NCI-H226 (cell line): ENCODE data around the gene COASY.
"Not testable (repeated sequence)": the region's sequence is repeated elsewhere in the genome, so short reads cannot be mapped to it uniquely, and the experiment has no call there.

ENCODE experiments used
- DNase-seq: peaks from one replicate; pipeline ENCODE4 v3.0.0-alpha.2; 2015

COASY gene

GRCh38 chr17:42554250-42555121 is 7.5 kb upstream of the COASY start:
- DNase-seq: peak; percentile 77

DNA sequence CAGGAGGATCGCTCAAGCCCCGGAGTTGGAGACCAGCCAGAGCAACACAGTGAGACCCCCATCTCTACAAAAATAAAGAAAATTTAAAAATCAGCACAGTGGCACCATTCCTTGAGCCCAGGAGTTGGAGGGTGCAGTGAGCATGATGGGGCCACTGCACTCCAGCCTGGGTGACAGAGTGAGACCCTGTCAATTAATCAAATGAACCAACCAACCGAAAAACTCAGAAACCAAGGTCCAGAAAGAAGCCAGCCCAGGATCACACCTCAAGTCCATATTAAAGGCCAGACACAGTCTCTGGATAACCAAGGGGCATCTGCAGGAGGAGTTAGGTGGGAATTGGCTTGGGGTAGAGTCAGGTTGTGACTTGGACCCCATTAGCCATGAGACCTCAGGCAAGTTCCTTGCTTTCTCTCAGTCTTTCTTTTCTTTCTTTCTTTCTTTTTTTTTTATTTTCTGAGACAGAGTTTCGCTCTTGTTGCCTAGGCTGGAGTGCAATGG is 6.8 kb upstream of the COASY start:
- no peak for DNase-seq

GRCh38 chr17:42555961-42556617 is 5.9 kb upstream of the COASY start:
- DNase-seq: not testable (repeated sequence)

GRCh38 chr17:42559075-42559474 is 2.9 kb upstream of the COASY start:
- DNase-seq: peak; percentile 45

DNA sequence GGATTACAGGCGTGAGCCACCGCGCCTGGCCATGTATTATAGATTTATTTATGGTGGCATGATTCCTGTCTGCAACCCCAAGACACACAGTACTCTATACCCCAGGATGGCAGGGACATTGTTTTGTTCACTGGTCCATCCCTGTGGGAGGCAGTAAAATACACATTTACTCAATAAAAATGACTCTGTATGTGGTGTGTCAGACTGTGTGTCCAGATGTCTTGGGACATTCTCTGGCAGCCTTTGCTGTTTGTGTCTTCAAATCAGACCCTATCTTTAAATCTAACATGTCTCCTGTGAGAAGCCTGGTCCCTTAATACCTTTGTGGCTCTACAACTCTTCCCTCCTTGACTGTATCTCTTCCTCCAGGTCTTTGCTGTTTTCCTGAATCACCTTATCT is 1.7 kb upstream of the COASY start:
- DNase-seq: no peak

GRCh38 chr17:42562388-42563142 is 617 bp downstream of the COASY start:
- no peak for DNase-seq

DNA sequence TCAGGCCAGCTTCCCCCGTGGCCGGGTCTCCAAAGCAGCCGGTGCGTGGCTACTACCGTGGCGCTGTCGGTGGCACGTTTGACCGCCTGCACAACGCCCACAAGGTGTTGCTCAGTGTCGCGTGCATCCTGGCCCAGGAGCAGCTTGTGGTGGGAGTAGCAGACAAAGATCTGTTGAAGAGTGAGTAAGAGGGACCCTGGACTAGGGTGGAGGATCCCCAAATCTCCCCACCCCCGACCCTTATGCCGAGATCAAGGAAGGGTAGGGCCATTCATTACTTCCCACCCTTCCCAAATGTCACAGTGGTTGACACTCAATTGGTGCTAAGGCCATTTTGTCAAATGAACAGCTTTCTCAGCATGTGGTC is 1.2 kb downstream of the COASY start:
- no peak for DNase-seq

GRCh38 chr17:42563543-42563942 is 1.6 kb downstream of the COASY start:
- DNase-seq: no peak

DNA sequence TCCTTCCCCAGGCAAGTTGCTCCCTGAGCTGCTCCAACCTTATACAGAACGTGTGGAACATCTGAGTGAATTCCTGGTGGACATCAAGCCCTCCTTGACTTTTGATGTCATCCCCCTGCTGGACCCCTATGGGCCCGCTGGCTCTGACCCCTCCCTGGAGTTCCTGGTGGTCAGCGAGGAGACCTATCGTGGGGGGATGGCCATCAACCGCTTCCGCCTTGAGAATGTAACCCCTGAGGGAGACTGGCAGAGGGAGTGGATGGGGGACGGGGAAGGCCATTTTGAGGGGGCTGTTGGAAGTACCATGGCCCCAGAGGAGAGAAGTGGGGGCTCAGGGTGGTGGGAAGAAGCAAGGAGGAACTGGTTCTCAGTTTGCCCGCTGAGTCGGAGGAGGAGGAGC is 2.0 kb downstream of the COASY start:
- no peak for DNase-seq

GRCh38 chr17:42564815-42565522 is 3.0 kb downstream of the COASY start:
- no peak for DNase-seq

DNA sequence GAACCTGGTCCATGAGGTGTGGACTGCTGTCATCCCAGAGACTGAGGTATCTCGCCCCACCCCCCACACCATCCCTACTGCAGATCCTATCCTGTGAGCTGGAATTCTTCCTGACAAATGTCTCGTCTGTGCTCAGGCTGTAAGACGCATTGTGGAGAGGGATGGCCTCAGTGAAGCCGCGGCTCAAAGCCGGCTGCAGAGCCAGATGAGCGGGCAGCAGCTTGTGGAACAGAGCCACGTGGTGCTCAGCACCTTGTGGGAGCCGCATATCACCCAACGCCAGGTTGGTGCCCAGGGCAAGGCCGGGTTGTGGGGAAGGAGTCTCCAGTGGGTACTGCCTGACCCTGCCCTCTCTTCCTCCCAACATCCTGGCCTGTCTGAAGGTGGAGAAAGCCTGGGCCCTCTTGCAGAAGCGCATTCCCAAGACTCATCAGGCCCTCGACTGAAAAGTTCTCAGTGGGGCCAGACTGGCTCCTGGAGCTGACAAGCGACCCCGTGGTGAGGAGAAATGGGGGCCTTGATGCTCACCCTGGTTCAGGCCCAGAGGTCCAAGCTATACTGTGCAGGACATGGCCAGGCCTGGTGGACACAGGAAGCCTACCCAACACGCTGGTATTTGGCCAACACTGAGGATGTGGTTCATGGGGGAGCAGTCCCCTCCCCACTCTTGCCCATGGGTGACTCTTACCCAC is 3.7 kb downstream of the COASY start:
- DNase-seq: no peak

- no peak for DNase-seq
Measured at GRCh38 chr17:42566215-42566882, 4.4 kb downstream of the COASY start.

DNA sequence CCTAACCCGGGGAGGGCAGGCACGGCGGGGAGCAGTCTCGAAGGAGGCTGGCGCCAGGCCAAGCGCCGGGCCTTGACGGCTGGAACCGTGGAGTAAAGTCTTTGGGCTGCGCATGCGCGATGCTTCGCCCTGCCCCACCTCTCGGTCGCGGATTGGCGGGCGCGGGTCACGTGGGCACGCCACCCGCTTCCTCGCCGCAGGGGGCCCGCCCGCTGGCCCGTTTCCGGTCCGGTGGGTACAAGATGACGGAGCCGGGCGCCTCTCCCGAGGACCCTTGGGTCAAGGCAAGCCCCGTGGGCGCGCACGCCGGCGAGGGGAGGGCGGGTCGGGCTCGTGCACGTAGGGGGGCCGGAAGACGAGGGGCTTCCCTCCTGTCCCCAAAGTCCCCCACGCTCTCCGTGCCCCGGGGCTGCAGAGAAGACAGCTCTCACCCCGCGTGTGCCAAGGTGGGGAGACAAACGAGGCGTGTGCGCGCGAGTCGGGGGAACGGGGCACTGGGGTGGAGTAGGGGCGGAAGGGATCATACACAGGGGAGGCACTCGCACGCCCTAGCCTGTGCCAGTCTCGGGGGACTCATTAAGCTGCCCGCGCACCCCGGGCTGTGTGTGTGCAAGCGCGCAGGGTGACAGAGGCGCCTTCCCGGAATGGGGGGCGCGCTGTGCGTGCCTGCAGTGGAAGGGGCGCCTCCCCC is 5.1 kb downstream of the COASY start, which contains the start of gene MLX:
TSS of gene MLX (plus strand) at position 218 of the 691 bp plus-strand sequence. CDS start at position 243, 25 bp downstream.
- DNase-seq: peak; percentile 77

DNA sequence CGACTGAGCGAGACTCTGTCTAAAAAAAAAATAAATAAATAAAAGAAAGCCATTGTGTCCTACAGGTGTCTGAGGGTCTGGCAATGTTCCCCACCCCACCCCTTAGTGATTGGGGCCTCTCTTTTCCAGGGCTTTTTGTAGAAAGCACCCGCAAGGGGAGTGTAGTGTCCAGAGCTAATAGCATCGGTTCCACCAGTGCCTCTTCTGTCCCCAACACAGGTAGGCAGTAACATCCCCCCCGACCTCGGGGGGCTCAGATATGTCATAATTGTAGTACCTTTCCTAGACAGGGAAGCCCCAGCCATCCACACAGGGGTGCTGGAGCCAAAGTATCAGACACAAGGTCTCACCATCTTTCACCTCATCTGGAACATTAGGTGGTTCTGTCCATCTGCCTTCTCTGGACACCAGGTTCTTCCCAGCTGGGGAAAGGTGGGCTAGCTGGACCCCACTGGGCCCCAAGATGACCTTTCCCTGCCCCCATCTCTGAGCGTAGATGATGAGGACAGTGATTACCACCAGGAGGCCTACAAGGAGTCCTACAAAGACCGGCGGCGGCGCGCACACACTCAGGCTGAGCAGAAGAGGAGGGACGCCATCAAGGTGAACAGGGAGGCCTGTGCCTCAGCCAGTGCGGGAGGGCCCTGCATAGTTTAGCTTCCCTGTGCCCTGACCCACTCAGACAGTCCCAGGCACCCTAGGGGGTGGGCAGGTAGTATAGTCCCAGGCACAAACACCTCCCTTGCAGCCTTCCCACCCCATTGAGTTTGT is 6.6 kb downstream of the COASY start:
- no peak for DNase-seq

DNA sequence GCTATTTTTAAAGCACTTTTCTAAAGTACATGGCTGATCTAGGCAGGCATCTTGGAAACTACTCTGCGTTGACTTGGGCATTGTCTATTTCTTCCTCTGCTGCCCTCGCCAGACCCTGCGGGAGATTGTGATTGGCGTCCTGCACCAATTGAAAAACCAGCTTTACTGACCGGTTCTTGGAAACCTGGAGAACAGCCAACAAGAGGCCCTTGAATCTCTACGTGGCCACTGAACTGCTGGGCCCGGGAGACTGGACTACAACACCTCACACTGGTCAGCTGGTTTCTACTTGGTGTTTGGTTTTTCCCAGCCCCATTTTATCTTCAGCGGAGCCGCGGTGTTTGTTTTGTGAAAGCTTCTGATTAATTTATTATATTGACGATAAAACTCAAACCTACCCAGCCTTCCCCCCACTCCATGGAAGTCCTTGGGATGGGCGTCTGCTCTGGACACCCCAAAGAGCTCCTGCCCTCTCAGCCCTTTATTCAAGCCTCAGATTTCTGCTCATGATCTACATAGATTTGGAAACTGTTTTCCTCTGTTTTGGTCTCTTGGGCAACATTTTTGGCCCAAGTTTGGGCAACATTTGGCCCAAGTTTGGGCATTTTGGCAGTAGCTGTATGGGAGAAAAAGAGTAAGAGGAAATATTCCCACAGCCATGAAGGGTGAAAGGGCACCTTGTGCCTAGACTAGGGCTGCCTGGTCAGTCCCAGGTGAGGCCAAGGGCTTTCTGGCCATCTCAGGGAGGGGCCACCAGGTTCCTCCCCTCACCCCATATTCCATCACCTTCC is 9.7 kb downstream of the COASY start:
- no peak for DNase-seq

DNA sequence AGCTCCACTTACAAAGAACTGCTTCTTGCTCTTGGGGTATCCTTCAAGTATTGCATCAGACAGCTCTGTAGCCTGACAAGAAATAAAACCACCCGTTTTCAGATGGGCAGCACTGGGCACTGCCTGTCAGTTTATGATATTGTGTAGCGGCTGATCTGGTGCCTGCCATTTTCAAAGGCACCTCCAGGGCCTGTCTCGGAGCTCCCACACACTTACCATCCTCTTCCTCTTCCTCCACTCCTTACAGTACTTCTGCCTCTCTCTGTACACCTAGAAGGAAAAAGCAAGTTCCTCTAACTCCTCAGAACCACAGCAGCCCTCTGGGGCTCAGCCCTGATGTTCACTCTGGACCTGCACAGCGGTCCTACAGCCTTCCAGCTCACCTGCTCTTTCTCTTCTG is 11.1 kb downstream of the COASY start:
- DNase-seq: no peak

GRCh38 chr17:42574463-42574862 is 12.5 kb downstream of the COASY start:
- no peak for DNase-seq

GRCh38 chr17:42577140-42577531 is 15.2 kb downstream of the COASY start:
- no peak for DNase-seq
